Smooth muscle cell (in vitro differentiated cells): ENCODE results near the gene ATXN3. TPM values are rescaled to one million over a fixed set of nuclear protein-coding genes. Genes with fewer than 3 reads are reported as not detected.
"Not testable (repeated sequence)": the region's sequence is repeated elsewhere in the genome, so short reads cannot be mapped to it uniquely, and the experiment has no call there.

Source experiments
- DNase-seq: peaks from one replicate; lab custom pipeline; 2025; ENCODE audit not compliant: unreplicated experiment; lab: John Stamatoyannopoulos, UW
- H2AFZ ChIP-seq: fragments of 200-600 bp; sonication (generic); 2 replicates; pipeline ENCODE4 v1.6.0; 2016; ENCODE audit warnings: antibody characterized with exemption, low read depth, mild to moderate bottlenecking
- H3F3A ChIP-seq: fragments of 200-600 bp; sonication (generic); 2 replicates; pipeline ENCODE4 v1.6.0; 2017; ENCODE audit warnings: antibody characterized with exemption, low read depth
- H3K27ac ChIP-seq: fragments of 200-600 bp; sonication (generic); 2 replicates; pipeline ENCODE4 v1.5.1; 2016; ENCODE audit warnings: low read depth, mild to moderate bottlenecking
- H3K27me3 ChIP-seq: fragments of 200-600 bp; sonication (generic); 2 replicates; pipeline ENCODE4 v1.6.1; 2016; ENCODE audit warnings: low read depth, mild to moderate bottlenecking
- H3K36me3 ChIP-seq: fragments of 200-600 bp; sonication (generic); 2 replicates; pipeline ENCODE4 v1.5.1; 2016; ENCODE audit warnings: low read depth
- H3K4me1 ChIP-seq: fragments of 200-600 bp; sonication (generic); 2 replicates; pipeline ENCODE4 v1.5.1; 2016; ENCODE audit warnings: low read depth
- H3K4me2 ChIP-seq: fragments of 200-600 bp; sonication (generic); 2 replicates; pipeline ENCODE4 v1.6.0; 2016; ENCODE audit warnings: mild to moderate bottlenecking
- H3K4me3 ChIP-seq: fragments of 200-600 bp; sonication (generic); 2 replicates; pipeline ENCODE4 v1.5.1; 2016; ENCODE audit warnings: mild to moderate bottlenecking
- H3K79me2 ChIP-seq: fragments of 200-600 bp; sonication (generic); 2 replicates; pipeline ENCODE4 v1.6.0; 2016; ENCODE audit warnings: low read depth, mild to moderate bottlenecking
- H3K9ac ChIP-seq: fragments of 200-600 bp; sonication (generic); 2 replicates; pipeline ENCODE4 v1.6.0; 2016; ENCODE audit warnings: low read depth
- H3K9me3 ChIP-seq: fragments of 200-600 bp; sonication (generic); replicated peaks from 2 replicates; pipeline ENCODE4 v1.5.1; 2016; ENCODE audit warnings: low read depth
- H4K20me1 ChIP-seq: fragments of 200-600 bp; sonication (generic); 2 replicates; pipeline ENCODE4 v1.6.0; 2016; ENCODE audit warnings: low read depth
- WGBS: methylation state at CpG from one replicate; pipeline ENCODE4 v1.1.7; 2016; ENCODE audit warnings: low lambda C conversion rate; 5-methylcytosine and 5-hydroxymethylcytosine counted together
- polyA plus RNA-seq: library from polyadenylated mRNA; unstranded; fragments of >200 nt; fragmentation: Nextera tagmentation; extraction: Ambion mirVana; gene quantifications from 2 replicates; pipeline ENCODE4 v1.2.1, GENCODE V29; 2016
- total RNA-seq: library from RNA; depleted of rRNA; stranded (reverse); fragments of >200 nt; gene quantifications from 2 replicates; pipeline ENCODE4 v1.2.3, GENCODE V29; 2014
- TF ChIP-seq, protein P1 (sequence below): fragments of 200-600 bp; sonication (generic); IDR thresholded peaks from 2 replicates; pipeline ENCODE4 v1.5.1; 2017; ENCODE audit warnings: borderline replicate concordance, mild to moderate bottlenecking, antibody characterized with exemption; ENCODE audit not compliant: insufficient read depth, poor library complexity, severe bottlenecking

Gene ATXN3
- total and polyA plus RNA-seq, 2 experiments from 2014 or later = 10.0 to 21.7 TPM

GRCh38 chr14:92058006-92058917, 48.1 kb downstream of the ATXN3 start:
- DNase-seq = no peak
- H3F3A ChIP-seq = no peaks in the 10 kb centered on the region
- no peaks in the 10 kb centered on the region for H3K27me3 ChIP-seq
- no peaks in the 10 kb centered on the region for H4K20me1 ChIP-seq
- no peaks in the 10 kb centered on the region for H3K9me3 ChIP-seq
- H3K79me2 ChIP-seq = no peaks in the 10 kb centered on the region
- TF ChIP-seq, protein P1, sequence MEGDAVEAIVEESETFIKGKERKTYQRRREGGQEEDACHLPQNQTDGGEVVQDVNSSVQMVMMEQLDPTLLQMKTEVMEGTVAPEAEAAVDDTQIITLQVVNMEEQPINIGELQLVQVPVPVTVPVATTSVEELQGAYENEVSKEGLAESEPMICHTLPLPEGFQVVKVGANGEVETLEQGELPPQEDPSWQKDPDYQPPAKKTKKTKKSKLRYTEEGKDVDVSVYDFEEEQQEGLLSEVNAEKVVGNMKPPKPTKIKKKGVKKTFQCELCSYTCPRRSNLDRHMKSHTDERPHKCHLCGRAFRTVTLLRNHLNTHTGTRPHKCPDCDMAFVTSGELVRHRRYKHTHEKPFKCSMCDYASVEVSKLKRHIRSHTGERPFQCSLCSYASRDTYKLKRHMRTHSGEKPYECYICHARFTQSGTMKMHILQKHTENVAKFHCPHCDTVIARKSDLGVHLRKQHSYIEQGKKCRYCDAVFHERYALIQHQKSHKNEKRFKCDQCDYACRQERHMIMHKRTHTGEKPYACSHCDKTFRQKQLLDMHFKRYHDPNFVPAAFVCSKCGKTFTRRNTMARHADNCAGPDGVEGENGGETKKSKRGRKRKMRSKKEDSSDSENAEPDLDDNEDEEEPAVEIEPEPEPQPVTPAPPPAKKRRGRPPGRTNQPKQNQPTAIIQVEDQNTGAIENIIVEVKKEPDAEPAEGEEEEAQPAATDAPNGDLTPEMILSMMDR = no peak
- no peak overlapping the region for H3K4me2 ChIP-seq
- H3K27ac ChIP-seq = no peak overlapping the region
- no peaks in the 10 kb centered on the region for H3K36me3 ChIP-seq
- H3K4me3 ChIP-seq = no peak overlapping the region
- no peak overlapping the region for H3K9ac ChIP-seq
- H2AFZ ChIP-seq = no peak overlapping the region
- H3K4me1 ChIP-seq = no peaks in the 10 kb centered on the region
- WGBS = 81% methylated on average over 9 of the region's 9 CpGs

DNA sequence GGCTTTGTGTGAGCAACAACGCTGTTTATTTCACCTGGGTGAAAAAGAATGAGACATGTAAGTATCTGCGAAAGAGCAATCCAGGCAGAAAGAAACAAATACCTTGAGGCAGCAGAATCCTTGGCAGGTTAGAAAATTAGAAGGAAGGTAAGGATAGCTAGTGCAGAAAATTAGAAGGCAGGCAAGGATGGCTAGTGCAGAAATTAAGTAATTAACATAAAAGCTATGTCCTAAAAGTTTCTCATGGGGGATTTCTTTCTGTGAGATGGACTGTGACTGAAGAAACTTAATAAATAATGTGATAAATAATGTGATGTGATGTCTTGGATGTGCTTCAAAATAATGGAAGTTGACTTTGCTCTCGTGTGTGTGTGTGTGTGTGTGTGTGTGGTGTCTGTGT, 56.6 kb downstream of the ATXN3 start:
- no peaks in the 10 kb centered on the region for H3F3A ChIP-seq
- no peak overlapping the region for H2AFZ ChIP-seq
- no peaks in the 10 kb centered on the region for H3K79me2 ChIP-seq
- H3K36me3 ChIP-seq = no peaks in the 10 kb centered on the region
- no peak overlapping the region for H3K27ac ChIP-seq
- no peaks in the 10 kb centered on the region for H3K27me3 ChIP-seq
- no peak overlapping the region for H3K4me2 ChIP-seq
- DNase-seq = no peak
- 95% methylated on average over 3 of the region's 3 CpGs for WGBS
- H4K20me1 ChIP-seq = no peaks in the 10 kb centered on the region
- H3K4me1 ChIP-seq = no peaks in the 10 kb centered on the region
- no peak overlapping the region for H3K9ac ChIP-seq
- no peaks in the 10 kb centered on the region for H3K9me3 ChIP-seq
- no peak overlapping the region for H3K4me3 ChIP-seq
- TF ChIP-seq, protein P1 = no peak

GRCh38 chr14:92049221-92049620, 57.2 kb downstream of the ATXN3 start:
- not testable (repeated sequence) for H3K4me1 ChIP-seq
- WGBS = 98% methylated on average over 12 of the region's 12 CpGs

GRCh38 chr14:92045904-92046303, 60.5 kb downstream of the ATXN3 start:
- H4K20me1 ChIP-seq, H3K27ac ChIP-seq, H3K9ac ChIP-seq, H3K36me3 ChIP-seq, H2AFZ ChIP-seq, H3K4me3 ChIP-seq, DNase-seq, H3K9me3 ChIP-seq, H3K27me3 ChIP-seq, H3K79me2 ChIP-seq, H3K4me1 ChIP-seq, H3K4me2 ChIP-seq, H3F3A ChIP-seq: not testable (repeated sequence)
- 96% methylated on average over 7 of the region's 7 CpGs for WGBS

More at GRCh38 chr14:92049221-92049620, 57.2 kb downstream of the ATXN3 start:
- not testable (repeated sequence) for H3K36me3 ChIP-seq, H4K20me1 ChIP-seq, H3K9ac ChIP-seq, H3K27ac ChIP-seq, H3K9me3 ChIP-seq, H3K4me2 ChIP-seq, H3F3A ChIP-seq, H3K27me3 ChIP-seq, H3K4me3 ChIP-seq, H3K79me2 ChIP-seq, H2AFZ ChIP-seq, DNase-seq

DNA sequence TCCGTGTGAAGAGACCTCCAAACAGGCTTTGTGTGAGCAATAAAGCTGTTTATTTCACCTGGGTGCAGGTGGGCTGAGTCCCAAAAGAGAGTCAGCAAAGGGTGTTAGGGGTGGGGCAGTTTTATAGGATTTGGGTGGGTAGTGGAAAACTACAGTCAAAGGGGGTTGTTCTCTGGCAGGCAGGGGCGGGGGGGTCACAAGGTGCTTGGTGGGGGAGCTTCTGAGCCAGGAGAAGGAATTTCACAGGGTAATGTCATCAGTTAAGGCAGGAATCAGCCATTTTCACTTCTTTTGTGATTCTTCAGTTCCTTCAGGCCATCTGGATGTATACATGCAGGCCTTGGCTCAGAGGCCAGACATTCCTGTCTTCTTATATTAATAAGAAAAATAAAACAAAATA, 64.6 kb downstream of the ATXN3 start:
- 40% methylated on average over 2 of the region's 2 CpGs for WGBS
- not testable (repeated sequence) for H3K36me3 ChIP-seq

More for the DNA sequence above, 64.6 kb downstream of the ATXN3 start:
- H3F3A ChIP-seq, H3K9me3 ChIP-seq, H3K27ac ChIP-seq, H3K4me3 ChIP-seq, H3K4me2 ChIP-seq, H3K27me3 ChIP-seq, H3K4me1 ChIP-seq, DNase-seq, H3K9ac ChIP-seq, H2AFZ ChIP-seq: not testable (repeated sequence)
- peaks cover 29% of the 10 kb centered on the region for H3K79me2 ChIP-seq
- H4K20me1 ChIP-seq = peaks cover 22% of the 10 kb centered on the region
